Erythroblast (primary cell): Measurements from ENCODE around the gene COPG2.

Source experiments
- GATA1 ChIP-seq: IDR thresholded peaks from 2 replicates; pipeline ENCODE4 v1.6.1; 2011; ENCODE audit warnings: low read depth, mild to moderate bottlenecking, control low read depth, low read length, moderate library complexity
- POLR2A ChIP-seq: IDR thresholded peaks from 2 replicates; pipeline ENCODE4 v1.6.1; 2011; ENCODE audit warnings: mild to moderate bottlenecking, low read length

- TF ChIP-seq POLR2A (no peak), GATA1 (no peak)
Observed at GRCh38 chr7:130490888-130491804, 177.4 kb downstream of the COPG2 start.
